ENCODE results near the gene CETP. TPM values are rescaled to one million over a fixed set of nuclear protein-coding genes. Genes with fewer than 3 reads are reported as not detected.

Gene CETP
- total and polyA plus RNA-seq, 2 of the 8 experiments (the other 6 are each of a cell fraction or from before 2014, with no cell fraction given) = not detected

DNA sequence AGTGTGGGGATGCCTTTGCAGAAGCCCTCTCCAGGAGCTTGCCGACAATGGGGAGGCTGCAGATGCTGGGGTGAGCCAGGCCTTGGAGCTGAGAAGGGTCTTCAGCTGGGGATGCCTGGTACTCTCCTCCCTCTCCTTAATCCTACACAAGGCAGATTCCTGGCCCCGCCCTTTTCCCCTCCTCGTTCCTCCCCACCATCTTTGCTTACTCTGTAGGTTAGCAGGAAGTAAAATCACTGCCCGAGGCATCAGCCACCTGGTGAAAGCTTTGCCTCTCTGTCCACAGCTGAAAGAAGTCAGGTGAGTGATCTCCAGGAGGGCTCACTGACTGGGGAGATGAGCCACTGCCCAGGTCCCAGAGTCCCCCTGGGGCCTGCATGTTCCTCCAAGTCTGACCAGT is 66.3 kb downstream of the CETP start (continued):
- TF ChIP-seq, protein P1, sequence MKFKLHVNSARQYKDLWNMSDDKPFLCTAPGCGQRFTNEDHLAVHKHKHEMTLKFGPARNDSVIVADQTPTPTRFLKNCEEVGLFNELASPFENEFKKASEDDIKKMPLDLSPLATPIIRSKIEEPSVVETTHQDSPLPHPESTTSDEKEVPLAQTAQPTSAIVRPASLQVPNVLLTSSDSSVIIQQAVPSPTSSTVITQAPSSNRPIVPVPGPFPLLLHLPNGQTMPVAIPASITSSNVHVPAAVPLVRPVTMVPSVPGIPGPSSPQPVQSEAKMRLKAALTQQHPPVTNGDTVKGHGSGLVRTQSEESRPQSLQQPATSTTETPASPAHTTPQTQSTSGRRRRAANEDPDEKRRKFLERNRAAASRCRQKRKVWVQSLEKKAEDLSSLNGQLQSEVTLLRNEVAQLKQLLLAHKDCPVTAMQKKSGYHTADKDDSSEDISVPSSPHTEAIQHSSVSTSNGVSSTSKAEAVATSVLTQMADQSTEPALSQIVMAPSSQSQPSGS (IDR thresholded peaks at IDR 0.05; ENCODE audit: low read length) = no peak
- no peak for TF ChIP-seq SP1 (IDR thresholded peaks at IDR 0.05; ENCODE audit: low read depth, low read length)
